GM19438 (cell line): ENCODE results near the gene RAPGEF6.
"Not testable (repeated sequence)": the region's sequence is repeated elsewhere in the genome, so short reads cannot be mapped to it uniquely, and the experiment has no call there.

Source experiments
- ATAC-seq: cut with Tn5 transposase; IDR thresholded peaks from one replicate; pipeline ENCODE4 v1.9.1; 2021; ENCODE audit warnings: low read depth; ENCODE audit not compliant: unreplicated experiment

Gene RAPGEF6

GRCh38 chr5:131511934-131512333 lies 123.1 kb downstream of the RAPGEF6 start:
- no peak for ATAC-seq

GRCh38 chr5:131509801-131510200 lies 125.2 kb downstream of the RAPGEF6 start:
- ATAC-seq: no peak

GRCh38 chr5:131505237-131505908 lies 129.7 kb downstream of the RAPGEF6 start:
- ATAC-seq: no peak

GRCh38 chr5:131496400-131496713 lies 138.7 kb downstream of the RAPGEF6 start:
- ATAC-seq: peak; percentile 92

- ATAC-seq: peak; percentile 36
These were observed 139.3 kb downstream of the RAPGEF6 start for GRCh38 chr5:131495536-131496399.

GRCh38 chr5:131491749-131492148 lies 143.3 kb downstream of the RAPGEF6 start:
- no peak for ATAC-seq

GRCh38 chr5:131488463-131488862 lies 146.6 kb downstream of the RAPGEF6 start:
- ATAC-seq: peak; percentile 92

GRCh38 chr5:131487371-131487770 lies 147.7 kb downstream of the RAPGEF6 start:
- not testable (repeated sequence) for ATAC-seq

GRCh38 chr5:131482617-131483016 lies 152.4 kb downstream of the RAPGEF6 start:
- no peak for ATAC-seq

- ATAC-seq: no peak
These were observed 153.5 kb downstream of the RAPGEF6 start for GRCh38 chr5:131481569-131481968.

GRCh38 chr5:131475541-131475941 lies 159.5 kb downstream of the RAPGEF6 start:
- no peak for ATAC-seq

GRCh38 chr5:131473731-131474130 lies 161.3 kb downstream of the RAPGEF6 start:
- ATAC-seq: no peak

GRCh38 chr5:131466171-131466766 lies 168.8 kb downstream of the RAPGEF6 start:
- no peak for ATAC-seq

GRCh38 chr5:131463656-131464055 lies 171.4 kb downstream of the RAPGEF6 start:
- ATAC-seq: no peak

- no peak for ATAC-seq
These were observed 172.6 kb downstream of the RAPGEF6 start for GRCh38 chr5:131462454-131462853.

GRCh38 chr5:131461742-131462141 lies 173.3 kb downstream of the RAPGEF6 start:
- ATAC-seq: no peak

GRCh38 chr5:131460867-131461572 lies 174.0 kb downstream of the RAPGEF6 start:
- no peak for ATAC-seq

GRCh38 chr5:131460133-131460532 lies 174.9 kb downstream of the RAPGEF6 start:
- no peak for ATAC-seq

GRCh38 chr5:131459216-131459615 lies 175.8 kb downstream of the RAPGEF6 start:
- ATAC-seq: no peak

GRCh38 chr5:131457193-131457592 lies 177.8 kb downstream of the RAPGEF6 start:
- ATAC-seq: no peak

- ATAC-seq: no peak
These were observed 184.1 kb downstream of the RAPGEF6 start for GRCh38 chr5:131450941-131451340.
